ENCODE measurements around the gene TPRN. TPM values are rescaled to one million over a fixed set of nuclear protein-coding genes. Genes with fewer than 3 reads are reported as not detected.

The TPRN gene
- total RNA-seq, 1 donor from 2014 or later = 16.0 TPM

- no peaks in the 10 kb centered on the region for H3K36me3 ChIP-seq (ENCODE audit: insufficient read depth, low read length)
- no peak overlapping the region for H3K4me3 ChIP-seq (ENCODE audit: insufficient read depth, low read depth, low read length)
- H3K27me3 ChIP-seq (ENCODE audit: insufficient read depth, low read length) = no peaks in the 10 kb centered on the region
- no peak overlapping the region for H3K4me2 ChIP-seq (ENCODE audit: low read length)
- H3K27ac ChIP-seq (ENCODE audit: low read depth, low read length) = no peak overlapping the region
- H3K27me3 Mint-ChIP-seq (ENCODE audit: low read depth, unreplicated experiment) = no peaks in the 10 kb centered on the region
- H3K9me3 Mint-ChIP-seq (ENCODE audit: unreplicated experiment) = no peaks in the 10 kb centered on the region
- TF ChIP-seq CTCF (IDR thresholded peaks at IDR 0.05; ENCODE audit: insufficient read depth, low read depth, low read length) (no peak), EZH2 (IDR thresholded peaks at IDR 0.05; ENCODE audit: insufficient read depth, low read length) (no peak)
- no peaks in the 10 kb centered on the region for H4K20me1 ChIP-seq (ENCODE audit: insufficient read depth, low read length)
- H3K9ac ChIP-seq (ENCODE audit: low read length) = no peak overlapping the region
- H3K9me3 ChIP-seq (ENCODE audit: insufficient read depth, low read depth, low read length) = no peaks in the 10 kb centered on the region
- FAIRE-seq (no peak), DNase-seq (ENCODE audit: low read depth) (no peak)
- H3K36me3 Mint-ChIP-seq (ENCODE audit: low read depth, unreplicated experiment) = no peaks in the 10 kb centered on the region
- no peak overlapping the region for H3K4me3 Mint-ChIP-seq (ENCODE audit: unreplicated experiment)
- H2AFZ ChIP-seq (ENCODE audit: low read depth, low read length) = no peak overlapping the region
- no peak overlapping the region for H3K27ac Mint-ChIP-seq (ENCODE audit: unreplicated experiment)
- H3K4me1 ChIP-seq (ENCODE audit: insufficient read depth, low read length) = peaks cover 12% of the 10 kb centered on the region
- H3K4me1 Mint-ChIP-seq (ENCODE audit: low read depth, unreplicated experiment) = peaks cover 4% of the 10 kb centered on the region
- H3K79me2 ChIP-seq (ENCODE audit: insufficient read depth, low read length) = no peaks in the 10 kb centered on the region
Measured at GRCh38 chr9:137229903-137230704, 29.6 kb upstream of the TPRN start.

- FAIRE-seq (no peak), DNase-seq (ENCODE audit: low read depth) (no peak)
- TF ChIP-seq CTCF (IDR thresholded peaks at IDR 0.05; ENCODE audit: insufficient read depth, low read depth, low read length) (no peak), EZH2 (IDR thresholded peaks at IDR 0.05; ENCODE audit: insufficient read depth, low read length) (no peak)
- no peaks in the 10 kb centered on the region for H3K9me3 ChIP-seq (ENCODE audit: insufficient read depth, low read depth, low read length)
- no peaks in the 10 kb centered on the region for H3K27me3 ChIP-seq (ENCODE audit: insufficient read depth, low read length)
- Mint-ChIP-seq H3K9me3 (ENCODE audit: unreplicated experiment) (no peaks in the 10 kb centered on the region), H3K27ac (ENCODE audit: unreplicated experiment) (no peak overlapping the region), H3K36me3 (ENCODE audit: low read depth, unreplicated experiment) (no peaks in the 10 kb centered on the region), H3K4me3 (ENCODE audit: unreplicated experiment) (no peak overlapping the region), H3K27me3 (ENCODE audit: low read depth, unreplicated experiment) (no peaks in the 10 kb centered on the region), H3K4me1 (ENCODE audit: low read depth, unreplicated experiment) (peaks cover 4% of the 10 kb centered on the region)
- no peak overlapping the region for H3K9ac ChIP-seq (ENCODE audit: low read length)
- no peak overlapping the region for H2AFZ ChIP-seq (ENCODE audit: low read depth, low read length)
- no peaks in the 10 kb centered on the region for H3K79me2 ChIP-seq (ENCODE audit: insufficient read depth, low read length)
- no peaks in the 10 kb centered on the region for H4K20me1 ChIP-seq (ENCODE audit: insufficient read depth, low read length)
- H3K4me3 ChIP-seq (ENCODE audit: insufficient read depth, low read depth, low read length) = no peak overlapping the region
- no peaks in the 10 kb centered on the region for H3K36me3 ChIP-seq (ENCODE audit: insufficient read depth, low read length)
- H3K27ac ChIP-seq (ENCODE audit: low read depth, low read length) = no peak overlapping the region
- H3K4me1 ChIP-seq (ENCODE audit: insufficient read depth, low read length) = peaks cover 12% of the 10 kb centered on the region
- no peak overlapping the region for H3K4me2 ChIP-seq (ENCODE audit: low read length)
Measured at GRCh38 chr9:137228968-137229896, 28.7 kb upstream of the TPRN start.
